ACHN (cell line): ENCODE results near the gene PRKN.

Experiments
- DNase-seq: peaks from one replicate; pipeline ENCODE4 v3.0.0-alpha.2; 2015
- in situ Hi-C: cut with HindIII; loops from 2 replicates; pipeline ENCODE4 v1.10.0; 2017; ENCODE audit warnings: low sequenced_read_pairs, low pct_ligation_motif_present, low pct_unique_long_range_greater_than_20kb

PRKN gene

DNA sequence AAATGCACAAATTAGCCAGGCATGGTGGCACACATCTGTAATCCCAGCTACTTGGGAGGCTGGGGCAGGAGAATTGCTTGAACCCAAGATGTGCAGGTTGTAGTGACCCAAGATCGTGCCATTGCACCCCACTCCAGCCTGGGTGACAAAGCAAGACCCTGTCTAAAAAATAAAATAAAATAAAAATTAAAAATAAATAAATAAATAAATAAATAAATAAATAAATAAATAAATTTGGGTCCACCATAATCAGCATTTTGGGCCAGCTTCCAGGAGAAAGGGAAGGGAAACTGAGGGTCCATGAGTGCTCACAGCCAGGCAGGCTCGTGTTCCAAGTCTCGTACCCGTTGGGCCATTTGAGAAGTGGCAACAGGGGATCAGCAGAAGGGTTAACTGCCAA, 1322.1 kb downstream of the PRKN start:
- no peak for DNase-seq
- in situ Hi-C loops = no loop called here

DNA sequence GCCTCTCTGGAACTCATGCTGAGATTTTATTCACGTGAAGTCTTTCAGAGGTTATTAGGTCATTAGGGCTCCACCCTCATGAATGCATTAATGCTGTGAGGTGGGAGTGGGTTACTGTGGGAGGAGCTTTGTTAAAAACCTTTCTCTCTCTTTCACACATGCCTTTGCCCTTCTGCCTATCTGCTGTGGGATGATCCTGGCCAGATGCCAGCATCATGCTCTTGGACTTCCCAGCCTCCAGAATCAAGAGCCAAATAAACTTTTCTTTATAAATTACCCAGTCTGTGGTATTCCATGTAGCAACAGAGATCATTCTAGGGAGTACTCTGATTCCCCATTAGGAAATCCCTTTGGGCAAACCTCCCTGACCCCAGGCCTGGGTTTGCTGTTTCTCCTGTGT, 1323.8 kb downstream of the PRKN start:
- in situ Hi-C loops = no loop called here
- DNase-seq = peak; percentile 9

DNA sequence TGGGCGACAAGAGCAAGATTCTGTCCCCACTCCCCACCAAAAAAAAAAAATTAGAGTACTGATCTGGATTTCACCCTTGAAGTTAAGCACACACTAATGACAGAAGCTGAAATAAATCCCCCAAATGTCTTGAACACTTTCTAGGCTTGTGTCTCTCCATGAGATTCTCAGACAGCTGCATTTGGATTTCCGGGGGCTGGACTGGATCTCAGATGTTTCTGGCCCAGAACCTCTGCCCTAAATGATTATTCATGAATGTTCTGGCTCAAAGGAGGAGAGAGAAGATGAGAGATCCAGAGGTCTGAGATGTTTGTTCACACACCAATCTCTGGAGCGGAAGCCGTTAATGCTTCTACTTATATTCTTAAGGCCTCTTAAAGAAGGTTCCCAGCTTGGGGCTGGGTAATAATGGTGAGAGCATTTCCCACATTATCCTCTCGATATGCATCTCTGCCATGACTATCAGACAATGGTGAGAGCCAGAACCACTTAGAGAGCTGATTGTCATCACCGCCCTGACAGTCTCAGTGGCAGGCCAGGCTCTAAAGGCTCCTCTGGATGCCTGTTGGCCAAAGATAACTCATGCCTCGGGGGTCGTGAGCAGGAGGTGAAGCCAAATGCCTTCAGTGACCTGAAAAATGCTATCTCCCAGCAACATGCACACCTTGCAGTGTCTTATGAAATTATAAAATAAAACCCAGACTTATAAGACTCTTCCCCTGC, 1325.8 kb downstream of the PRKN start:
- in situ Hi-C loops = no loop called here
- no peak for DNase-seq

DNA sequence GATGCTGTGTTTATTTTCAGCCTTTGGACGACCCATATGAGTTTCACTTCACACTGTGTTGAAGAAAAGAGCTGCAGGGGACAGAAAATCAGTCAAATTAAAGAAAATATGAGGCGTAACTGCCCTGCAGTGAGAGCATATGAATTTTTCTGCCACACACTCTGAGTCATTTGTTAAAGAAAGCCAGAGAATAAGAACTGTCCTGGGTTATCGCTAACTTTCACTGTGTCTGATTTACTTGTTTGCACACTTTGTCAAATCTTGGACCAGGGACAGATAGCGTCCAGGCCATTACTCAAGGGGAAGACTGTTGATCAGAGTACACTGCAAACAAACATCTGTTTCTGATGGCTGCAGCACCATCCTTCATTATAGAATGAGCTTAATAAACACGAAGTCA, 1326.9 kb downstream of the PRKN start:
- in situ Hi-C loops = no loop called here
- DNase-seq = no peak

DNA sequence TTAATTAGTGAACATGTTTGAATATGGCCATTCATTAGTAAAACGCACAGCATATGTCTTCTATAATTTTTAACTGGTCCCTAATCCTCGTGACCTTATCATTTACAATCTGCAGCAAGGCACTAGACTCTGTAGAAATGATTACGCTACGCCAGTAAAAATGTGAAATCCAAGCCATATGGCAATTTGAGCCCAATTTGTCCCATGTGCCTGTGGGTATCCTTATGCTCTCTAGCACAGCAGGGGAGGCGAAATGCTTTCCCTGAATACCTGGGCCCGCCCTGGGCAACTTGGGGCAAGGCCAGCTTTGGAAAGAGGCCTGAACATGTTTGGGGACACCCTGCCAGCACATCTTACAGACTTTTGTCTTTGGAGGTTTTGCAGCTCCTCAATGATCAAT, 1331.0 kb downstream of the PRKN start:
- in situ Hi-C loops = no loop called here
- no peak for DNase-seq

DNA sequence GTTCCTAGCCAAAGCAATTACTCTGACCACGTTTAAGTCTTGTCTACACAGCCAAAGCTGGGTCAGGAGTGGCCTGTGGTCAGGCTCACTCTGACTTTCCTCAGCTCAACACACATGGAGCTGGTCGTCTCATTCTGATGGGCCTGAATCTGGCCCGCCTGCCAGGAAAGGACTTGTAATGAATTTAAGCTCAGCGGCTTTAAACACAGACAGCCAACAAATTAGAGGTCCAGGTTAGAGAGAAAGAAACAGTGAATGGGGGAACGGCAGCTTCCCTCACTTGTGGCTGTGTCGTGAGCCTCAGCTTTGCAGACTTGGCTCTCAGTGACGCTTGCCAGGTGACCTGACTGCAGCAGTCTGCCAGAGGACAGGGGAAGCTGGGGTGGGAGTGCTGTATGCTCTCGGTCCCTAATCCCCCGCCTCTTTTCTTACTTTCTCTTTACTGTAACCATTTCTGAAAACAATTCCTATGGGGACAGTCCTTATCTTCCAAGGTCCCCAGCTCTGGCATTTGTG, 1331.8 kb downstream of the PRKN start:
- in situ Hi-C loops = no loop called here
- no peak for DNase-seq

DNA sequence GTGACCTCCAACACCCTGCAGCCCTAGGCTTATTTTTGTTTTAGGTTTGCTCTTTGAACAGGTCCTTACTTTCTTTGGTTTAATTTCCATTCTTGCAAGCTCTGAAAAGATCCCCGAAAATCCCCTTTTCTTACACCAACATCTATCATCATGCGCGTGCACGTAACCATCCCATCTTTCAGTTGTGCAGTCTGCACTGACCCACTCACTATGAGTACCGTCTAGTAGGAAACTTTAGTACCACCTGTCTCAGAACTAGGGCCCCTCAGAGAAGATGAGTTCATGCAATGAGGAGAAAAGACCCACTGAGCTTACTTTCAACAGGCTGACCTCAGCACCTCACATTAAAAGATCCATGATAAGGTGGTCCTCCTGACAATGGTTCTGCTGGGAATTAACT, 1333.1 kb downstream of the PRKN start:
- in situ Hi-C loops = no loop called here
- DNase-seq = no peak

DNA sequence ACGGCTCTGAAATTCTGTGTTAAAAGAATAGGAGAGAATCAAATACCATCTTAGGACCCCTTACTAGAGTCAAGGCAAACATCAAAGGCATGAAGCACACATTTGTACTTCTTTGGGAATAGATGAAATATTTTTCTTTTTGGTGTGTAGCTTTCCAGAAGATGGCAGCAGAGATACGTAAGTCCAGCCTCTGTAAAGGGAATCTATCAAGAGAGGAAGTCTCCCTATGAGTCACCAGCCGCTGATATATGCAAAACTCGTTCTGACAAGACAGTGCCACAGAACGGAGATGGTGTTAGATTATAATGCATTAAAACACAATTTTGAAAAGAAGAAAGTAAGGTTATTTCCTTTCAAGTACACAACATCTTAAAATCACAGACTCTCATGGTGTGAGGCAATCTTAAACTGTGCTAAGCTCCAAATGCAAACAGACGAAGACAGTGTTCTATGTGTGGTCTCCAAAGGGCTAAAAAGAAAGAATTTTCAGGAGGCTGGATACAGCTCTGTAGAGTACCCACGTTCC, 1333.7 kb downstream of the PRKN start:
- DNase-seq = peak; percentile 87
- in situ Hi-C loops = no loop called here

DNA sequence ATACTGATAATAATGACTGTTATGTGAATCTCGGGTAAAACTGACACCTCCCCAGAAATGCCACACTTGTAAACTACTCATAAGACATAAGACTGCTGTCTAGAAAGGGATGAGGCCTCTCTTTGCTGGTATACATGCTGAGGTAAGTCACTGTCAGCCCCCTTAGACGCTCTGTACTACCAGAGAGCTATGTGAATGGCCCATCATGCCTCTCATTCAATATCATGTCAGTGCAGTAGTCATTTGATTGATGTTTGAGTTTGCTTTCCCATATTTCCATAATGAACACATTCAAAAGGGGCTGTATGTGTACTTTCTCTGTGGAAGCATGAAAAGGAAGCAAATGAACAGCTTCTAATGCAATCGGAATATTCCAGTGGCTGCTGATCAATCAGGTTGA, 1334.3 kb downstream of the PRKN start:
- DNase-seq = no peak
- in situ Hi-C loops = no loop called here

DNA sequence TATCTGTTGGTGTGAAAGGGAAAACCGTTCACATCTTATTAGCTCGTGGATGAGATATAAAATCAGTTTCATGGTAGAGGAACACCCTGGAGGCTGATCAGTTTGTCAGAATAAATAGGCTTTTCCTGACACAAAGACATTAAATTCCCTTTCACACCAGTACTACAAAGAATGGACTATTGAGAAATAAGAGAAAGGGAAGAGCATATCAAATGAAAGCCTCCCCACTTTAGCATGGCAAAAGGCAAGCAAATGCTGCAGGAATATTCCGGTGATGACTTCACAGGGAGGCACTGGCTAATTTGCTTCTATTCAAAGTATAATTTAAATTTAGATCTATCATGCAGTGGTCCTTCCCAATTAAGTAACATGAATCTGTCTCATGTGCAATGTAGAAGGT, 1337.8 kb downstream of the PRKN start:
- in situ Hi-C loops = no loop called here
- DNase-seq = no peak

DNA sequence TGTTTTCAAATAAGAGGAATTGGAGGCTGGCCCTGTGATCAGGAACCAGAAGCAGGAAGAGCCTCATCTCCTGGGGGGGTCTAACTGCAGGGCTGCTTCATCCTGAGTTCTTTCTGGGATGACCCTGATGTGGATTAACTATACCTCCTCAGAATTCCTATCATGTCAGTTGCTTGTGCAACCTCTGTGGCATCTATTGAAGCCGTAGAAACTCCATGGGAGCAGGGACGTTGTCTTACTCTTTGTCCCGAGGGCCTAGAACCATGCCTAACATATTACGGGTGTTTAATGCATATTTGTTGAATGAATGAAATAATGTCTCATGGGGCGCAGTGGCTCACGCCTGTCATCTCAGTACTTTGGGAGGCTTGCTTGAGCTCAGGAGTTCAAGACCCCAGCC, 1343.6 kb downstream of the PRKN start:
- in situ Hi-C loops = no loop called here
- no peak for DNase-seq

DNA sequence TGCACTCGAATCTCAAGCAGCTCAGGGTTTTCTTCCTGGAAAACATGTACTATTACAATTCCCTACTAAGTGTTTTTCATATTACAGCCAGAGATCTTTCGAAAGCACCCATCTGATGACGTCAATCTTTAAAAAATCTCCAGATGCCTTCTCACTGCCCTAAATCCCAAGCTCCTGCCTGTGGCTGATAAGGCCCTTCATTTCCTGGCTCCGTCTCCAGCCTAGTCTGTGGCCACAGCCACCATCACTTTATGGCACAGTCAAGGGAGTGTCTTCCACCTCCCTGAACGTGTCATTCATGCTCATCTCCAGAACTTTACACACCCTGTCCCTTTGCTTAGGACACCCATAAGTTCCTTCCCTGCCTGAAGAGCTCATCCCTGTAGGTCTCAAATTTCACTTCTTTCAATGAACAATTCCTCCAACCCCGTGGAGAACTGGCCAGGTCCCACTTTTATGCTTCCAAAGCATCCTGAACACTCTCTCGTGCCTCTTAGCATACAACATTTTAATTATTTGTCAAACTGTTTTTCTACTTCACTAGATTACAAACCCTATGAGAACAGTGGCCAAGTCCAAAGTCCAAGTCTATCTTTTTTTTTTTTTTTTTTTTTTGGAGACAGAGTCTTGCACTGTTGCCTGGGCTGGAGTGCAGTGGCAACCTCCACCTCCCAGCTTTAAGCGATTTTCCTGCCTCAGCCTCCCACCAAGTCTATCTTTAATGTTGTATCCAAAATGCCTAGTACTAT, 1347.6 kb downstream of the PRKN start:
- in situ Hi-C loops = no loop called here
- no peak for DNase-seq

DNA sequence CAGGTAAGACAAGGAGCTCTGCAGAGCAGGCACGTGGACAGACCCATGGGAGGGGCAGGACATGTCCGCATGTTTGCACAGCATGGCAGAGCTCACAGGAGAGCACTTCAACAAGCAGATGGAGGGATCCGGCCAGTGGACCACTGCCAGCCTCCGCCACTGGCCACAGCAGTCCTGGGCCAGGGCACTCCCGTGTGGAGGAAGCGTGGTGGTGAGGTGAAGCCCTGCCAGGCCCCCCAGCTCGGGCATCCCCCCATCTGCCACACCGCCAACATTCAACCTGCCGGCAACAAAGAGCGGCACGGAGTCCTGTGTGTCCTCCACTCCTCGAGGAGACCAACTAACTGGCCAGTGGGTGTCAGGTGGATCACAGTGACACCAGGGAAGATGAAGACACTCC, 1349.5 kb downstream of the PRKN start:
- no peak for DNase-seq
- in situ Hi-C loops = no loop called here

DNA sequence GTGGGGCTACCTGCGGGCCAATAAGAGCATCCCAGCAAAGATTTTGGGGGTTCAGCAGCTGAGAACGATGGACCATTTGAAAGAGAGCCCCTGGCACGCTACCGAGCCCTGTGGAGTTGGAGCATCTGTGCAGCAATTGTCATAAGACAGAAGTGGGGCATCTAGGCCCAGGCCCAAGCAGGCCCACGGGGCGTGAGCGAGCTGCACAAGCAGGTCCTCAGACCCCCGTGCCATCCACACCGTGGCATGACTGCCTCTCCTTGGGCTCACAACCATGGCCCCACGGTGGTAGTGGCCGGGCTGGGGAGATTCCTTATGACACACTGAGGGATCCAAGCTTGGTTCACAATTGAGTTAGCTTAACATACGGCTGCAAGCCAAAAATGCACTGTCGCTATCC, 1350.5 kb downstream of the PRKN start:
- in situ Hi-C loops = no loop called here
- DNase-seq = no peak

DNA sequence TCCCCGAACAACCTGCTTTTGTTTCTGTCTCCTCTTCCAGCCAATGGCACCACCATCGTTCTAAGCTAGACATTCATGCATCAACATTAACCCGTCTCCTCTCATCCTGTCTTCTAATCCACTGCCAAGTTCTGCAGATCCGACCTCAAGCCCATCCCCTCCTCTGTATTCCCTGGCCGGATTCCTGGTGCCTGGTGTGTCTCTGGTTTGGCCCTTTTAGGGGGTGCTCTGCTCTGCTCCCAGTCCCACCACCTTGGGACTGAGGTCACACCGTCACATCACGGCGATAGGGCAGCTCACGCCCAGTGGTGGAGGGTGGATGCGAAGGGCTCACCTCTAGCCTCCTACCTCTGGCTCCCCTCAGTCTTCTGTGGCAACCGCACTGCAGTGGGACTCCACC, 1351.2 kb downstream of the PRKN start:
- in situ Hi-C loops = no loop called here
- no peak for DNase-seq

DNA sequence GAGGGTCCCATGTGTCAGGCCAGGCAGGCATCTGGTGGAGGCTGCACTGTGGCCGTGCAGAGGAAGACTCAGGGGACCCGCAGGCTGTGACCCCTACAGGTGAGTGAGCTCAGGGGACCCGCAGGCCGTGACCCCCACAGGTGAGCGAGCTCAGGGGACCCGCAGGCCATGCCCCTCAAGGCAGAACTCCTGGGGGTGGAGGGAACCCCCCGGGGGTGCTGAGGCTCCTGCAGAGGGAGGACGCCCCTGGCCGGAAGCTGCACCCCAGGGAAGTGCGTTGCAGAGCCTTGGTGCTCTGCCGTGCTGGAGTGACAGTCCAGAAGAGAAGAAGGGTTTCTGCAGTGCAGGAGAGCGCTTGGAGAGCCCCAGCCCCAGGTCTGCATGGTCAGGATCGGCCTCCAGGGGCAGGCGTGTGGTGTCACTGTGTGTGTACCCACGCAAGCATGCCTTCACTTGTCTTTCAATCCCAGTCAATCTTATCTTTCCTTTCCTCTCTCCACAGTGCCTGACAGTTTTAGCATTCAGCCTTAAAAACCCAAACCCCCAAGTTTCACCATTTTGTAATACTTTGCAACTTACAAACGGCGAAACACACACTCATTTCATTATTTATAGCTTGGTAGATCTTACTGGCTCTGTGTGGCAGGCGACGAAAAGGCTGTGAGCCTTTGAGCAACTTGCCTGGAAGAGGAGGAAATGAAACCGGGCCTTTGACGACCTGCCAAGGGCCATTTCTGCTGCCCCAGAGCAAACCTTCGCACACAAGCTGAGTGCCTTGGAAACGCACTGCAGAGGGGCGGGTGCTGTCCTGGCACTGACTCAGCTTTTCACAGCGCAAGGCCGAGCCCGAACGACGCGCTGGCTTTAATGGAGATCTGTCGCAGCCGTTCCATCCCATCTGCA, 1352.3 kb downstream of the PRKN start:
- DNase-seq = no peak
- in situ Hi-C loops = no loop called here

DNA sequence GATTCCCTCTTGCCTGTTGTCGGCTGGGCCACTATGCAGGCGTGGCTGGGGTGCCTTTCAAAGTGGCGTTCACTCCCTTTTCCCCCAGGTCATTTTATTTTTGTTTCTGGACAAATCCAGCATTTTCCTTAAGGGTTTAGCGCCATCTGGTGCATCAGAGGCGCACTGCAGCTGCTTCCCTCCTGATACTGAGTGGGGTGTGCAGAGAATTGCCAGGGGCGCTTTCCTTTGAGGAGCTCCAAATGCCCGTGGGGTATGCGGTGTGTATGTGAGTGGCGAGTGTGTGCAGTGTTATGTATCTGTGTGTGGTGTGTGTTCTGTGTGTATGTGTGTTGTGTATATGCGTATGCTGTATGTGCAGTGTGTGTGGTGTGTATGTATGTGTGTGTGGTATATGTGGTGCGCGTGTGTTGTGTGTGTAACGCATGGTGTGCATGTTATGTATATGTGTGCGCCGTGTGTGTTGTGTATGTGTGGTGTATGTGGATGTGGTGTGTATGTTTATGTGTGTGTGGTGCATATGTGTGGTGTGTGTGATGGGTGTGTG, 1353.6 kb downstream of the PRKN start:
- peak; percentile 63 for DNase-seq

DNA sequence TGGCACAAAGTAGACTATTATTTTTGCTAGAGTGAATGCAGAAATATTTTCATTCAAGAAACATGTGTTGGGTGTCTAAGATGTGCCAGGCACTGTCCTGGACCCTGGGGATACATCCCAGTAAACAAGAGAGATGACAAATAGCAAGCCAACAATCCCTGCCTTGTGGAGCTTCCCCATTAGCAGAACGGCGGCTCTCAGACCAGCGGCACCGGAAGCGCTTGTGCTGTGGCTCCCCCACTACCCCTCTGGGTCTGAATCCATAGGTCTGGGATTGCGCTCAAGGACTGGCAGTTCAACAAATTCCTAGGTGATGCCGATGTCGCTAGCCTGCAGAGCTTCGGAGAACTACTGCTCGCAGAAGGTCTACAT, 1355.2 kb downstream of the PRKN start:
- DNase-seq = no peak
- in situ Hi-C loops = no loop called here

More for the DNA sequence above, 1353.6 kb downstream of the PRKN start:
- in situ Hi-C loops = no loop called here

DNA sequence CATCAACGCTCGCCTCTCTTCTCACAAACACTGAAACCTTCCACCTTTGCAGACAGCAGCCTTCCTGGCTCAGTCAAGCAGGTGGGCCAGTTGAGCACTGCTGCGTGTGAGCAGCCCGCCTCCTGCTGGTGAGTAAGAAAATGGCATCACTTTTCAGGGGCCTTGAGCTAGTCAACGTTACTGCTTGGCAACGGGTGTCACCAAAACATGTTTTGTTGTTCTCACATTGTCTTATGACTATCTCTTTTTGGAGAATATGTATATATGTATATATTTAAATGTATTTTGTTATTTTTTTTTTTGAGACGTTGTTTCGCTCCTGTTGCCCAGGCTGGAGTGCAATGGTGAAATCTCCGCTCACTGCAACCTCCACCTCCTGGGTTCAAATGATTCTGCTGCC, 1356.7 kb downstream of the PRKN start:
- in situ Hi-C loops = no loop called here
- DNase-seq = peak; percentile 71
